ENCODE measurements around the gene METTL4. TPM values are rescaled to one million over a fixed set of nuclear protein-coding genes. Genes with fewer than 3 reads are reported as not detected.

Gene METTL4
- total RNA-seq, 1 experiment from 2014 or later, result 15.5 TPM

DNA sequence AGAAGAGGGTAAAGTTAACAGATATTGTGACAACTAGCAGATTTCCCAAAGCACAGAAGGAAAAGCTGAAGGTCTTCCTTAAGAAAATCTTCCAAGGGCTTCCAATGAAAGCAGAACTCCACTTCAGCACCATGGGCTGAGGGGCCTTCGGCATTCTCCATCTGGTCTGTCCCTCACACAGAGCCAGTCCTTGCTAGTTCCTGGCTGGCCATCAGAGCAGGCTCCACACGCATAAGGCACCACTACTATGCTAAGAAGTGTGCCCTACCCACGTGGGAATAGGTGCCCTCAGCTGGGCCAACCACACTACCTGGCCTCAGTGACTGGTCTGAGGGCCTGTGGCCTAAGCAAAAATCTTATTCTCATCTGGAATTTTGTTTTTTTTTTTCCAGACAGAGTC lies 73.5 kb downstream of the METTL4 start:
- Histone ChIP-seq H3K27ac (ENCODE audit: low read depth, low read length) (no peak overlapping the region), H4K20me1 (ENCODE audit: insufficient read depth) (no peaks in the 10 kb centered on the region), H3K9ac (ENCODE audit: low read length) (no peak overlapping the region), H2AFZ (ENCODE audit: low read depth, low read length, poor library complexity, severe bottlenecking) (no peak overlapping the region), H3K36me3 (ENCODE audit: control insufficient read depth in 1 of 2, insufficient read depth in 2 of 2, low read length in 2 of 2) (no peaks in the 10 kb centered on the region), H3K9me3 (ENCODE audit: control insufficient read depth in 1 of 2, insufficient read depth in 1 of 2, low read depth in 1 of 2, low read length in 2 of 2) (no peaks in the 10 kb centered on the region), H3K4me2 (ENCODE audit: low read length) (no peak overlapping the region), H3K79me2 (ENCODE audit: insufficient read depth, low read length) (no peaks in the 10 kb centered on the region), H3K9me2 (ENCODE audit: insufficient read depth) (no peaks in the 10 kb centered on the region), H3K4me1 (ENCODE audit: control insufficient read depth in 1 of 2, insufficient read depth in 2 of 2, low read length in 2 of 2) (0 out of 4 replicates have a peak, but pooled peaks cover 0 to 5% of the 10 kb centered on the region in 2 experiments), H3K4me3 (replicated peaks in 1 of 2; ENCODE audit: low read depth in 1 of 2, low read length in 2 of 2) (no peak overlapping the region), H3K27me3 (ENCODE audit: insufficient read depth, low read length) (no peaks in the 10 kb centered on the region)
- no TSS peak for BruUV-seq (replicated peaks)
- TF ChIP-seq EGR1 (IDR thresholded peaks at IDR 0.05; ENCODE audit: low read depth), result no peak
- TF ChIP-seq, protein P1, sequence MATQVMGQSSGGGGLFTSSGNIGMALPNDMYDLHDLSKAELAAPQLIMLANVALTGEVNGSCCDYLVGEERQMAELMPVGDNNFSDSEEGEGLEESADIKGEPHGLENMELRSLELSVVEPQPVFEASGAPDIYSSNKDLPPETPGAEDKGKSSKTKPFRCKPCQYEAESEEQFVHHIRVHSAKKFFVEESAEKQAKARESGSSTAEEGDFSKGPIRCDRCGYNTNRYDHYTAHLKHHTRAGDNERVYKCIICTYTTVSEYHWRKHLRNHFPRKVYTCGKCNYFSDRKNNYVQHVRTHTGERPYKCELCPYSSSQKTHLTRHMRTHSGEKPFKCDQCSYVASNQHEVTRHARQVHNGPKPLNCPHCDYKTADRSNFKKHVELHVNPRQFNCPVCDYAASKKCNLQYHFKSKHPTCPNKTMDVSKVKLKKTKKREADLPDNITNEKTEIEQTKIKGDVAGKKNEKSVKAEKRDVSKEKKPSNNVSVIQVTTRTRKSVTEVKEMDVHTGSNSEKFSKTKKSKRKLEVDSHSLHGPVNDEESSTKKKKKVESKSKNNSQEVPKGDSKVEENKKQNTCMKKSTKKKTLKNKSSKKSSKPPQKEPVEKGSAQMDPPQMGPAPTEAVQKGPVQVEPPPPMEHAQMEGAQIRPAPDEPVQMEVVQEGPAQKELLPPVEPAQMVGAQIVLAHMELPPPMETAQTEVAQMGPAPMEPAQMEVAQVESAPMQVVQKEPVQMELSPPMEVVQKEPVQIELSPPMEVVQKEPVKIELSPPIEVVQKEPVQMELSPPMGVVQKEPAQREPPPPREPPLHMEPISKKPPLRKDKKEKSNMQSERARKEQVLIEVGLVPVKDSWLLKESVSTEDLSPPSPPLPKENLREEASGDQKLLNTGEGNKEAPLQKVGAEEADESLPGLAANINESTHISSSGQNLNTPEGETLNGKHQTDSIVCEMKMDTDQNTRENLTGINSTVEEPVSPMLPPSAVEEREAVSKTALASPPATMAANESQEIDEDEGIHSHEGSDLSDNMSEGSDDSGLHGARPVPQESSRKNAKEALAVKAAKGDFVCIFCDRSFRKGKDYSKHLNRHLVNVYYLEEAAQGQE (IDR thresholded peaks at IDR 0.05; ENCODE audit: low read depth), result no peak
- no peak for TF ChIP-seq SP1 (IDR thresholded peaks at IDR 0.05; ENCODE audit: low read depth)
- TF ChIP-seq MAX (IDR thresholded peaks at IDR 0.05), result no peak
- TF ChIP-seq CBX3 (IDR thresholded peaks at IDR 0.05; ENCODE audit: low read depth), result no peak
- TF ChIP-seq, protein P2, sequence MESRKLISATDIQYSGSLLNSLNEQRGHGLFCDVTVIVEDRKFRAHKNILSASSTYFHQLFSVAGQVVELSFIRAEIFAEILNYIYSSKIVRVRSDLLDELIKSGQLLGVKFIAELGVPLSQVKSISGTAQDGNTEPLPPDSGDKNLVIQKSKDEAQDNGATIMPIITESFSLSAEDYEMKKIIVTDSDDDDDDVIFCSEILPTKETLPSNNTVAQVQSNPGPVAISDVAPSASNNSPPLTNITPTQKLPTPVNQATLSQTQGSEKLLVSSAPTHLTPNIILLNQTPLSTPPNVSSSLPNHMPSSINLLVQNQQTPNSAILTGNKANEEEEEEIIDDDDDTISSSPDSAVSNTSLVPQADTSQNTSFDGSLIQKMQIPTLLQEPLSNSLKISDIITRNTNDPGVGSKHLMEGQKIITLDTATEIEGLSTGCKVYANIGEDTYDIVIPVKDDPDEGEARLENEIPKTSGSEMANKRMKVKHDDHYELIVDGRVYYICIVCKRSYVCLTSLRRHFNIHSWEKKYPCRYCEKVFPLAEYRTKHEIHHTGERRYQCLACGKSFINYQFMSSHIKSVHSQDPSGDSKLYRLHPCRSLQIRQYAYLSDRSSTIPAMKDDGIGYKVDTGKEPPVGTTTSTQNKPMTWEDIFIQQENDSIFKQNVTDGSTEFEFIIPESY (IDR thresholded peaks at IDR 0.05; ENCODE audit: extremely low read depth, insufficient replicate concordance, low read length), result no peak
- no peak for TF ChIP-seq TCF7L2 (IDR thresholded peaks at IDR 0.05; ENCODE audit: borderline replicate concordance, extremely low read depth, insufficient read depth, insufficient read length)
- no peak for TF ChIP-seq YY1 (IDR thresholded peaks at IDR 0.05; ENCODE audit: extremely low read depth, insufficient replicate concordance, low read depth, low read length)
- no peak for TF ChIP-seq FOSL1 (IDR thresholded peaks at IDR 0.05; ENCODE audit: low read depth)
- no peak for TF ChIP-seq JUND (IDR thresholded peaks at IDR 0.05)
- TF ChIP-seq ZFX (IDR thresholded peaks at IDR 0.05), result no peak
- TF ChIP-seq, protein P3, sequence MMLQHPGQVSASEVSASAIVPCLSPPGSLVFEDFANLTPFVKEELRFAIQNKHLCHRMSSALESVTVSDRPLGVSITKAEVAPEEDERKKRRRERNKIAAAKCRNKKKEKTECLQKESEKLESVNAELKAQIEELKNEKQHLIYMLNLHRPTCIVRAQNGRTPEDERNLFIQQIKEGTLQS (IDR thresholded peaks at IDR 0.05), result no peak
- no peak for TF ChIP-seq SIN3A (IDR thresholded peaks at IDR 0.05; ENCODE audit: low read depth)
- no peak for TF ChIP-seq POLR2A (IDR thresholded peaks at IDR 0.05; ENCODE audit: borderline replicate concordance, extremely low read depth, insufficient read depth, insufficient read length)
- TF ChIP-seq ZNF274 (IDR thresholded peaks at IDR 0.05; ENCODE audit: low read depth, low read length), result no peak
- TF ChIP-seq EZH2phosphoT487 (IDR thresholded peaks at IDR 0.05; ENCODE audit: borderline replicate concordance), result no peak
- no peak for TF ChIP-seq POLR2AphosphoS5 (IDR thresholded peaks at IDR 0.05; ENCODE audit: low read depth, low read length)
- TF ChIP-seq ELF1 (IDR thresholded peaks at IDR 0.05; ENCODE audit: borderline replicate concordance, low read depth), result no peak
- no peak for TF ChIP-seq CEBPB (IDR thresholded peaks at IDR 0.05; ENCODE audit: low read depth)
- ATAC-seq, result no peak
- intact Hi-C loops (cut with micrococcal nuclease), result no loop called here
- DNase-seq (ENCODE audit: low read depth, low spot score), result no peak
- ChIA-PET RAD21 (ENCODE audit: low non-redundant PET in 1 of 2, low total read pairs in 2 of 2, uncharacterized antibody in 2 of 2, unreplicated experiment in 2 of 2) (no interaction called here), CTCF (no interaction called here), POLR2A (no interaction called here)
